Measurements from ENCODE around the gene USP6NL. TPM values are rescaled to one million over a fixed set of nuclear protein-coding genes. Genes with fewer than 3 reads are reported as not detected.

The USP6NL gene
- total RNA-seq, 4 donors from 2014 or later: 10.4 to 14.9 (median 13.2) TPM

GRCh38 chr10:11414314-11415038 is 197.0 kb downstream of the USP6NL start:
- Histone ChIP-seq H3K27me3 (no peaks in the 10 kb centered on the region), H3K9me3 (peaks cover 0 to 20% (median 16%) of the 10 kb centered on the region in 4 donors), H3K4me1 (no peaks in the 10 kb centered on the region), H3K36me3 (no peaks in the 10 kb centered on the region), H3K27ac (replicated peaks in 1 of 4) (no peak overlapping the region), H3K4me3 (no peak overlapping the region)
- intact Hi-C loops (cut with DNase I): no loop called here
- TF ChIP-seq POLR2AphosphoS5 (IDR thresholded peaks at IDR 0.05) (no peak), EP300 (IDR thresholded peaks at IDR 0.05) (no peak), POLR2A (IDR thresholded peaks at IDR 0.05; ENCODE audit: low read depth) (no peak), CTCF (IDR thresholded peaks at IDR 0.05) (no peak)
- DNase-seq (ENCODE audit: extremely low spot score): no peak
- 68% methylated on average over 7 of the region's 7 CpGs for WGBS

GRCh38 chr10:11411926-11412545 is 199.4 kb downstream of the USP6NL start:
- Histone ChIP-seq H3K27me3 (no peaks in the 10 kb centered on the region), H3K9me3 (peaks cover 0 to 14% (median 12%) of the 10 kb centered on the region in 4 donors), H3K4me1 (no peaks in the 10 kb centered on the region), H3K27ac (replicated peaks in 1 of 4) (no peak overlapping the region), H3K36me3 (no peaks in the 10 kb centered on the region), H3K4me3 (no peak overlapping the region)
- TF ChIP-seq CTCF (IDR thresholded peaks at IDR 0.05): no peak
- TF ChIP-seq POLR2AphosphoS5 (IDR thresholded peaks at IDR 0.05): no peak
- TF ChIP-seq POLR2A (IDR thresholded peaks at IDR 0.05; ENCODE audit: low read depth): no peak
- TF ChIP-seq EP300 (IDR thresholded peaks at IDR 0.05): no peak
- intact Hi-C loops (cut with DNase I): no loop called here
- DNase-seq (ENCODE audit: extremely low spot score): no peak
- 85% methylated on average over 2 of the region's 2 CpGs for WGBS

DNA sequence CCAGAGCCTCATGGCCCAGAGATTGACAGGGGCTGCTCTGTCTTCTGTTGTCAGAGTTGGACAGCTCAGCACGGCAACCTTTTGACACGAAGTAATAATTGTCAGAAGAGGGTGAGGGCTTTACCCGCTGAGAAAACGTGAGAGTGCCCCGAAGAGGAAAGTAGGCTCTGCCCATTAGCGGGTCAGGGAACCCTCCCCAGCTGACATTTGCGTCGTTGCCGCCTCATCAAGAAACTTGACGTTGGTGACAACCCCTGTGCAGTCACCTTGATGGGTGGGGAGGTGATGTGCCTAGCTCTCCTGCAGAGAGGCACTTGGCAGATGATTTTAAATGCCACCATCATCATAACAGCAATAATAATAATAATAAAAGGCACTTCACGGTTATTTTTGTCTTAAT is 202.1 kb downstream of the USP6NL start:
- Histone ChIP-seq H3K9me3 (peaks cover 0 to 14% (median 12%) of the 10 kb centered on the region in 4 donors), H3K36me3 (no peaks in the 10 kb centered on the region), H3K4me3 (no peak overlapping the region), H3K27ac (replicated peaks in 1 of 4) (no peak overlapping the region), H3K4me1 (no peaks in the 10 kb centered on the region), H3K27me3 (no peaks in the 10 kb centered on the region)
- TF ChIP-seq POLR2AphosphoS5 (IDR thresholded peaks at IDR 0.05) (no peak), EP300 (IDR thresholded peaks at IDR 0.05) (no peak), CTCF (IDR thresholded peaks at IDR 0.05) (no peak), POLR2A (IDR thresholded peaks at IDR 0.05; ENCODE audit: low read depth) (no peak)
- 83% methylated on average over 11 of the region's 11 CpGs for WGBS
- intact Hi-C loops (cut with DNase I): no loop called here
- DNase-seq (ENCODE audit: extremely low spot score): no peak

GRCh38 chr10:11407939-11408338 is 203.5 kb downstream of the USP6NL start:
- Histone ChIP-seq H3K36me3 (no peaks in the 10 kb centered on the region), H3K27ac (replicated peaks in 1 of 4) (no peak overlapping the region), H3K4me3 (no peak overlapping the region), H3K9me3 (peaks cover 0 to 12% (median 11%) of the 10 kb centered on the region in 4 donors), H3K27me3 (no peaks in the 10 kb centered on the region), H3K4me1 (no peaks in the 10 kb centered on the region)
- WGBS: 67% methylated on average over 1 of the region's 2 CpGs
- intact Hi-C loops (cut with DNase I): no loop called here
- no peak for DNase-seq (ENCODE audit: extremely low spot score)
- TF ChIP-seq POLR2AphosphoS5 (IDR thresholded peaks at IDR 0.05) (no peak), CTCF (IDR thresholded peaks at IDR 0.05) (no peak), EP300 (IDR thresholded peaks at IDR 0.05) (no peak), POLR2A (IDR thresholded peaks at IDR 0.05; ENCODE audit: low read depth) (no peak)

All from esophagus muscularis mucosa (tissue), 4 donors.